Loucy (cell line): ENCODE data around the gene RADX.

Experiments
- H2AFZ ChIP-seq: fragments of 200-600 bp; sonication (generic); 2 replicates; pipeline ENCODE4 v1.6.0; 2016; ENCODE audit warnings: antibody characterized with exemption, mild to moderate bottlenecking, low read length, moderate library complexity
- H3F3A ChIP-seq: fragments of 200-600 bp; 2 replicates; pipeline ENCODE4 v1.6.0; 2016; ENCODE audit warnings: antibody characterized with exemption, low read depth, mild to moderate bottlenecking
- H3K27me3 ChIP-seq: fragments of 200-600 bp; sonication (generic); 2 replicates; pipeline ENCODE4 v1.6.1; 2014; ENCODE audit warnings: low read length, mild to moderate bottlenecking; ENCODE audit not compliant: insufficient read depth, poor library complexity, severe bottlenecking
- H3K36me3 ChIP-seq: fragments of 200-600 bp; sonication (generic); 2 replicates; pipeline ENCODE4 v1.6.1; 2016; ENCODE audit warnings: low read length; ENCODE audit not compliant: insufficient read depth
- H3K4me1 ChIP-seq: fragments of 200-600 bp; sonication (generic); 2 replicates; pipeline ENCODE4 v1.5.1; 2014; ENCODE audit warnings: low read length, mild to moderate bottlenecking; ENCODE audit not compliant: insufficient read depth, poor library complexity, severe bottlenecking
- H3K4me2 ChIP-seq: fragments of 200-600 bp; sonication (generic); 2 replicates; pipeline ENCODE4 v1.6.0; 2014; ENCODE audit warnings: antibody characterized with exemption, low read length, low read depth, mild to moderate bottlenecking; ENCODE audit not compliant: poor library complexity, severe bottlenecking
- H3K4me3 ChIP-seq: fragments of 200-600 bp; sonication (generic); 2 replicates; pipeline ENCODE4 v1.5.1; 2014; ENCODE audit warnings: low read length, mild to moderate bottlenecking, mixed read lengths; ENCODE audit not compliant: poor library complexity, severe bottlenecking
- H3K79me2 ChIP-seq: fragments of 200-600 bp; sonication (generic); 2 replicates; pipeline ENCODE4 v1.6.1; 2014; ENCODE audit warnings: low read length; ENCODE audit not compliant: insufficient read depth
- H3K9ac ChIP-seq: fragments of 200-600 bp; sonication (generic); 2 replicates; pipeline ENCODE4 v1.6.0; 2014; ENCODE audit warnings: mild to moderate bottlenecking, low read depth, low read length, moderate library complexity; ENCODE audit not compliant: poor library complexity, severe bottlenecking
- H3K9me2 ChIP-seq: fragments of 200-600 bp; sonication (generic); replicated peaks from 2 replicates; pipeline ENCODE4 v1.6.1; 2016; ENCODE audit warnings: low read depth, low read length, mixed read lengths
- H3K9me3 ChIP-seq: fragments of 200-600 bp; sonication (generic); 2 replicates; pipeline ENCODE4 v1.6.1; 2014; ENCODE audit warnings: mild to moderate bottlenecking, antibody characterized with exemption, low read length, low read depth; ENCODE audit not compliant: insufficient read depth
- H4K20me1 ChIP-seq: fragments of 200-600 bp; sonication (generic); 2 replicates; pipeline ENCODE4 v1.6.0; 2014; ENCODE audit warnings: antibody characterized with exemption, low read length, mild to moderate bottlenecking; ENCODE audit not compliant: insufficient read depth, poor library complexity, severe bottlenecking
- EZH2phosphoT487 ChIP-seq: fragments of 200-600 bp; IDR thresholded peaks from 2 replicates; pipeline ENCODE4 v1.6.1; 2018; ENCODE audit warnings: antibody characterized with exemption, mild to moderate bottlenecking, moderate library complexity, borderline replicate concordance
- TF ChIP-seq, protein P1 (sequence below): fragments of 200-600 bp; sonication (generic); conservative IDR thresholded peaks from 2 replicates; pipeline ENCODE4 v1.5.1; 2014; ENCODE audit warnings: mild to moderate bottlenecking, antibody characterized with exemption, low read length

The RADX gene, protein sequence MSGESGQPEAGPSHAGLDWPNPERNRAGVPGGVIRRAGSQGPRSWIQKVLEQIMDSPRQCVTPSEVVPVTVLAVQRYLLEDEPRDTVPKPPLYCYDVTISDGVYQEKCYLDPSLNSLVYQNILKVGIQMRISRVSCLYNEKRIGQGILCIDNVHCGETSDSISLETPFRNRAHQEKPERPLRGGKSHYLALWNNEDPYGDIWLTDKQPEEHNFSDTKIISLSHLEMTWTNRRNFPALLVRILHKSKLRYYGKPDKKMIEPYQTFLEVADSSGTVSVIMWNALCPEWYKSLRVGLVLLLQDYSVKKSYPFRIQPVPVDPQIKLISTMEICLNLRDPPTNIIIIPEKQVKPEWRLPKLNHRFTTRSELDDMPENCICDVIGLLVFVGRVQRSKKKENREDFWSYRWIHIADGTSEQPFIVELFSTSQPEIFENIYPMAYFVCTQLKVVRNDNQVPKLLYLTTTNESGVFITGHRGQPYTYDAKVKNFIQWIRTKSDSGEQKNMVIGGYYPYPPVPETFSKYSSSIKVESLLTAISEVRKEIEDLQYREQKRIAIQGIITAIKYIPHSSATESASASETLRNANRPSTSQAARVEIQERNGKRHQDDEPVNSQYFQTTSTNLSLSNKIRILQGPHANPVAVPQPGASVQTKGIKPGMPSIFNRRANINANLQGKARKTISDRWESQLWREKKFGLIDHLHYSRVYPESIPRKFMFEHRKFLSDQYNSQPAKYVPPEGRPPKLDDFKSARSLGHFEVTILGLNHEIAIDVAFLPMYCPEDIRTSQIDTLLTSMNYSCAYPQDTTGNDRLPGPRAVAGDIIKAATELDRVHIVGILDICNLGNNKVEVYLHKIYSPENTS

GRCh38 chrX:106611679-106612392 is at the start of gene RADX:
Gene RADX, plus strand, starts transcription at chrX:106611978. Its CDS starts 103 bp downstream, at chrX:106612081.
- no peak for TF ChIP-seq EZH2phosphoT487
- TF ChIP-seq, protein P1, sequence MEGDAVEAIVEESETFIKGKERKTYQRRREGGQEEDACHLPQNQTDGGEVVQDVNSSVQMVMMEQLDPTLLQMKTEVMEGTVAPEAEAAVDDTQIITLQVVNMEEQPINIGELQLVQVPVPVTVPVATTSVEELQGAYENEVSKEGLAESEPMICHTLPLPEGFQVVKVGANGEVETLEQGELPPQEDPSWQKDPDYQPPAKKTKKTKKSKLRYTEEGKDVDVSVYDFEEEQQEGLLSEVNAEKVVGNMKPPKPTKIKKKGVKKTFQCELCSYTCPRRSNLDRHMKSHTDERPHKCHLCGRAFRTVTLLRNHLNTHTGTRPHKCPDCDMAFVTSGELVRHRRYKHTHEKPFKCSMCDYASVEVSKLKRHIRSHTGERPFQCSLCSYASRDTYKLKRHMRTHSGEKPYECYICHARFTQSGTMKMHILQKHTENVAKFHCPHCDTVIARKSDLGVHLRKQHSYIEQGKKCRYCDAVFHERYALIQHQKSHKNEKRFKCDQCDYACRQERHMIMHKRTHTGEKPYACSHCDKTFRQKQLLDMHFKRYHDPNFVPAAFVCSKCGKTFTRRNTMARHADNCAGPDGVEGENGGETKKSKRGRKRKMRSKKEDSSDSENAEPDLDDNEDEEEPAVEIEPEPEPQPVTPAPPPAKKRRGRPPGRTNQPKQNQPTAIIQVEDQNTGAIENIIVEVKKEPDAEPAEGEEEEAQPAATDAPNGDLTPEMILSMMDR: no peak
- no peak within 1 kb of the TSS for H3K9ac ChIP-seq
- H3K4me2 ChIP-seq: no peak within 1 kb of the TSS
- no peaks in the 10 kb centered on the region for H3F3A ChIP-seq
- no peaks in the 10 kb centered on the region for H3K79me2 ChIP-seq
- H3K9me3 ChIP-seq: no peaks in the 10 kb centered on the region
- no peak within 1 kb of the TSS for H2AFZ ChIP-seq
- H3K36me3 ChIP-seq: no peaks in the 10 kb centered on the region
- H4K20me1 ChIP-seq: no peaks in the 10 kb centered on the region
- H3K4me3 ChIP-seq: no peak within 1 kb of the TSS
- H3K27me3 ChIP-seq: no peaks in the 10 kb centered on the region
- no peaks in the 10 kb centered on the region for H3K4me1 ChIP-seq
- no peaks in the 10 kb centered on the region for H3K9me2 ChIP-seq

DNA sequence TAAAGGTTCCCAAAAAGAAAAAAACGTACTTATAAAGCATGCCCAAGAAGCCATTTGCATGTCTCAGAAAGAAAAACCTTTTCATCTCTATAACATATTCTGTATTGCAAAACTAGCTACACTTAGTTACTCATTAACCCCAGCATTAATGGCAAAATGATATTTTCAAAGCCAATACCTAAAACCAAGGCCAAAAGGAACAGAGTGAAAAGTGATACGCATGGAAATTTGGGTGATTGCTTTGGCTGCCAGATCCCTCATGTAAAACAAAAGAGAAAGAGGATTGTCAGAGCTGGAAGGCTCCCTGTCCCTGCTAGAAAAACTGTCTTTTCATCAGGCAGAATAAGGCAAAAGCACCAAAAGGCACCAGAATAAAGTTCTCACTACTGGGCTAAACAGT is 46.8 kb upstream of the RADX start:
- Histone ChIP-seq H3K4me3 (no peak overlapping the region), H3K4me1 (no peaks in the 10 kb centered on the region), H3K27me3 (no peaks in the 10 kb centered on the region), H3K9me2 (no peaks in the 10 kb centered on the region), H3F3A (no peaks in the 10 kb centered on the region), H3K9me3 (no peaks in the 10 kb centered on the region), H3K36me3 (no peaks in the 10 kb centered on the region), H2AFZ (no peak overlapping the region), H3K4me2 (no peak overlapping the region), H3K79me2 (no peaks in the 10 kb centered on the region), H4K20me1 (no peaks in the 10 kb centered on the region), H3K9ac (no peak overlapping the region)
- TF ChIP-seq EZH2phosphoT487: no peak
- TF ChIP-seq, protein P1: no peak

DNA sequence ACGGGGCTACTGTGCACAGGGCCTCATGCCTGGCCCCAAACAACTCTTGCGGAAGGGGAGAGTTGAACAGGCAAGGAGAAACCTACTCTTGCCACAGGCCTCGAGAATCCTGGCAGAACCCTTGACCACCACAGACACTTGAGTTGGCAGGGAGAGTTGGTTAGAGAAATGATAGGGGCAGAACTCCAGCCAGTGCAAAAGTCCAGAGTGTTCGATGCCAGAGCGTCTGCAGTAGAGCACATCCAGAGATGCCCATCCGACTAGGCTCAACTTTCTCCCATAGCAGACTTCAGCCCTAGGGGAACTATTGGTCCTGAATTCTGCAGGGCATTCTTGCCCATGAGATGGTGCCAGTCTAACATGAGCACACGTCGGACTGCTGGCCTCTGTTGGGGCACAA is 45.4 kb upstream of the RADX start:
- Histone ChIP-seq H3F3A (no peaks in the 10 kb centered on the region), H2AFZ (no peak overlapping the region), H3K36me3 (no peaks in the 10 kb centered on the region), H3K4me3 (no peak overlapping the region), H3K9ac (no peak overlapping the region), H3K9me2 (no peaks in the 10 kb centered on the region), H3K79me2 (no peaks in the 10 kb centered on the region), H4K20me1 (no peaks in the 10 kb centered on the region), H3K4me2 (no peak overlapping the region), H3K9me3 (no peaks in the 10 kb centered on the region), H3K4me1 (no peaks in the 10 kb centered on the region), H3K27me3 (no peaks in the 10 kb centered on the region)
- TF ChIP-seq, protein P1: no peak
